Colonic mucosa (tissue), 4 donors: Measurements from ENCODE around the gene ENDOU. TPM values are rescaled to one million over a fixed set of nuclear protein-coding genes. Genes with fewer than 3 reads are reported as not detected.

Experiments
- DNase-seq: peaks from one replicate; pipeline ENCODE4 v3.0.0-alpha.2; 2020
- H3K27ac ChIP-seq: fragments of 200-600 bp; one replicate; pipeline ENCODE4 v1.8.0; 2021
- H3K27me3 ChIP-seq: fragments of 200-600 bp; one replicate; pipeline ENCODE4 v1.8.0; 2021
- H3K36me3 ChIP-seq: fragments of 200-600 bp; one replicate; pipeline ENCODE4 v1.8.0; 2021
- H3K4me1 ChIP-seq: fragments of 200-600 bp; one replicate; pipeline ENCODE4 v1.8.0; 2021; ENCODE audit warnings: mild to moderate bottlenecking
- H3K4me3 ChIP-seq: fragments of 200-600 bp; one replicate; pipeline ENCODE4 v1.8.0; 2021
- H3K9ac ChIP-seq, 2 donors: one replicate each; pipeline ENCODE4 v1.7.0; 2013; ENCODE audit warnings: control low read depth in 2 of 2, low read depth in 2 of 2, low read length in 2 of 2
- H3K9me3 ChIP-seq: fragments of 200-600 bp; one replicate; pipeline ENCODE4 v1.8.0; 2021
- CTCF ChIP-seq: fragments of 200-600 bp; IDR thresholded peaks from one replicate; pipeline ENCODE4 v1.8.0; 2022; ENCODE audit warnings: antibody characterized with exemption, mild to moderate bottlenecking
- intact Hi-C: fragments of 100-400 bp; cut with DNase I; formaldehyde crosslinking; loops from one replicate; pipeline ENCODE4 v1.14.1; 2022
- total RNA-seq, 2 donors: library from RNA; stranded (reverse); fragmentation: NEBNext Ultra II Directional in 1 of 2; extraction: Animal tissue kit (Norgen Biotek cat#: 25700) in 1 of 2; gene quantifications; one replicate each; pipeline ENCODE4 v1.2.1, GENCODE V29; 2021
- donor health status: healthy.
- donor health status: DM: no; HTN: no; CAD: no.
- donor health status: DM: no; HTN: no; CAD: no.

Gene ENDOU
- total RNA-seq, 2 donors from 2014 or later: not detected

DNA sequence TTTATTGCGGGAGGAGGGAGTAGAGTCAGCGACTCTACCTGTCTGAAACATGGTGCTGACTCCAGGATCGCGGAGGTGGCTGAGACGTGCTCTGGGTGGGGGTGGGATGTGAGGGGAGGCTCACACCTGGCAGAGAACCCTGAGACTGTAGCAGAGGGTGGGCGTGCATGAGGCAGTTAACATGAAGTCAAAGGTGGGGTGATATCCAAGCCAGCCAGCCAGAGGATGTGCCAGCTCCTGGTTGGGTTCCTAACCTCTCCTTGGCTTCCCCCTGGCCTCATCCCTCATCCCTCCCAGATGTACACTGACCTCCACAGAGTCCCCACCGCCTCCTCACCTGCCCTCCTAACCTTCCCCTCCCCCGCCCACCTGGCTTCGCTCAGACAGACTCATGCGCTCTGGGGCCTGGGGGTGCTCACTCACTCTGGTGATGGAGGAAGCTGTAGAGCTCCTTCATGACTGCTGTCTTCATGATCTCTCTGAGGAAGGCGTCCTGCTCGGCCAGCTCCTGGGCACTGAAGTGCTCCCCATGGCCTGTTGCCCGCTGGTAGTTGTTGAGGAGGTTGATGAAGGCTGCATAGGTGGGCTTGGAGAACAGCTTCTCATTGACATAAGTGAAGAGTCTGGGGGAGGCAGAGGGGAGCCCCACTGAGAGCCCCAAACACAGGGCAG is 9.3 kb downstream of the ENDOU start:
- Histone ChIP-seq H3K4me1 (peaks cover 7% of the 10 kb centered on the region), H3K9me3 (no peaks in the 10 kb centered on the region), H3K9ac (no peak overlapping the region), H3K36me3 (no peaks in the 10 kb centered on the region), H3K27me3 (no peaks in the 10 kb centered on the region), H3K27ac (no peak overlapping the region), H3K4me3 (no peak overlapping the region)
- TF ChIP-seq CTCF: no peak
- DNase-seq: peak; percentile 21
- intact Hi-C loops: loop anchor here (2.0 to 5.0 kb wide), 2 partner anchors 61 to 123 kb away; no protein-coding TSS in a partner anchor

DNA sequence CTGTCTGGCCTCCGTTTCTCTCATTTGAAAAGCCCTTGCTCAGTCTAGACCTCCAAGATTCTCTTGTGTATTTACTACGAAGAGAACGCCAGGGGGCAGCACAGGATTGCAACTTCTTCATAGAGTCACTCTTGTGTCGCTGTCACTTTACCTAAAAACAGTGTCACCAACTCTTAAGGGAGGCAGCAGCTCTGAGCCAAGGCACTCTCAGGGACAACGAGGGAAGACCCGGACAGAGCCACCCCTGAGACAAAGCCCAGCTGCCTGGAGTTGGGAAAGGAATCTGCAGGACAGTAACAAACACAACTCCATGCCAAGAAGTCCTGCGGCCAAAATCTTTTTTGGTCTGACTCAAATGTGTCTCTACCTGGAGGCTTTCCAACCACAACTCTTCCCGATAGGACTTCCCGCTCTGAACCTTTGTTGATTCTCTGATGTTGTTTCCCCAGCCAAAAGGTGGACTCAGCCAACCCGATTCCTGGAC is 9.9 kb downstream of the ENDOU start:
- Histone ChIP-seq H3K4me1 (peaks cover 7% of the 10 kb centered on the region), H3K9me3 (no peaks in the 10 kb centered on the region), H3K27me3 (no peaks in the 10 kb centered on the region), H3K4me3 (no peak overlapping the region), H3K36me3 (no peaks in the 10 kb centered on the region), H3K9ac (no peak overlapping the region), H3K27ac (no peak overlapping the region)
- peak; percentile 81 for DNase-seq
- intact Hi-C loops: loop anchor here (5.0 kb wide), 1 partner anchor 62 kb away; no protein-coding TSS in a partner anchor
- TF ChIP-seq CTCF: peak; percentile 69

GRCh38 chr12:47714826-47715386 is 10.4 kb downstream of the ENDOU start:
- DNase-seq: no peak
- Histone ChIP-seq H3K27ac (no peak overlapping the region), H3K4me1 (peaks cover 7% of the 10 kb centered on the region), H3K9me3 (no peaks in the 10 kb centered on the region), H3K4me3 (no peak overlapping the region), H3K27me3 (no peaks in the 10 kb centered on the region), H3K9ac (no peak overlapping the region), H3K36me3 (no peaks in the 10 kb centered on the region)
- no peak for TF ChIP-seq CTCF
- intact Hi-C loops: loop anchor here (5.0 kb wide), 1 partner anchor 62 kb away; no protein-coding TSS in a partner anchor

- peak; percentile 15 for DNase-seq
- Histone ChIP-seq H3K4me3 (no peak overlapping the region), H3K27me3 (no peaks in the 10 kb centered on the region), H3K9ac (no peak overlapping the region), H3K36me3 (no peaks in the 10 kb centered on the region), H3K4me1 (peaks cover 3% of the 10 kb centered on the region), H3K27ac (no peak overlapping the region), H3K9me3 (no peaks in the 10 kb centered on the region)
- intact Hi-C loops: no loop called here
- TF ChIP-seq CTCF: no peak
Observed at GRCh38 chr12:47712171-47712570, 13.1 kb downstream of the ENDOU start.

DNA sequence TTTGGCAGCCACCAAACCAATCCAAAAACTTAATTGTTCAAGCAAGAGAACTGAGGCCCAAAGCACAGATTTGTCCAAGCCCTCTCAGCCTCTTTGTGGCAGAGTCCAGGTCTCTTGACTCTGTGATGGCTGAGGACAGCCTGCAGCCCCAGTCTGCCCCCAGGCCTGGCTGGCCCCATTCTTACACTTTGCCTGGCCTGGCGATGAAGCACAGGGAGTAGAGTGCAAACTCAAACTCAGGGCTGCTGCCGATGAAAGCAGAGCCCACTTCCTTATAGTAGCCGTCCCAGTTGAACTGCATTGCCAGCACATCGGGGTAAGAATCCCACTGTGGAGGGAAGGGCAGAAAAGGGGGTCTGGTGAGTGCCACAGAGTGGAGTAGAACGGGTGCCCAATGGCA is 13.8 kb downstream of the ENDOU start:
- no peak overlapping the region for H3K27ac ChIP-seq
- TF ChIP-seq CTCF: no peak
- H3K4me1 ChIP-seq: peaks cover 3% of the 10 kb centered on the region
- intact Hi-C loops: no loop called here
- DNase-seq: no peak
- H3K36me3 ChIP-seq: no peaks in the 10 kb centered on the region
- no peak overlapping the region for H3K4me3 ChIP-seq
- no peaks in the 10 kb centered on the region for H3K9me3 ChIP-seq
- no peaks in the 10 kb centered on the region for H3K27me3 ChIP-seq
- H3K9ac ChIP-seq: no peak overlapping the region
